Keratinocyte (primary cell): Measurements from ENCODE around the gene GABRB1. TPM values are rescaled to one million over a fixed set of nuclear protein-coding genes. Genes with fewer than 3 reads are reported as not detected.

Source experiments
- DNase-seq: peaks from one replicate; pipeline ENCODE4 v3.0.0-alpha.2; 2011; ENCODE audit warnings: low read depth, missing footprints, low spot score
- FAIRE-seq: peaks from 2 replicates; lab custom pipeline; 2011; peaks lifted over from hg19 to GRCh38; lab: Jason Lieb, UNC
- H2AFZ ChIP-seq: 2 replicates; pipeline ENCODE4 v1.6.0; 2012; ENCODE audit warnings: low read length, control low read depth, inconsistent platforms; ENCODE audit not compliant: control insufficient read depth
- H3K27ac ChIP-seq: 2 replicates; pipeline ENCODE4 v1.5.1; 2011; ENCODE audit warnings: low read length; ENCODE audit not compliant: control insufficient read depth, insufficient read depth
- H3K27me3 ChIP-seq: 3 replicates; pipeline ENCODE4 v1.6.0; 2011; ENCODE audit warnings: low read length; ENCODE audit not compliant: control insufficient read depth, insufficient read depth; ENCODE audit errors: extremely low read depth
- H3K36me3 ChIP-seq, 2 experiments: 2 replicates in 1 of 2; 3 replicates in 1 of 2; pipeline ENCODE4 v1.5.1; 2011; ENCODE audit warnings: low read length in 2 of 2, mild to moderate bottlenecking in 1 of 2; ENCODE audit not compliant: control insufficient read depth in 2 of 2, insufficient read depth in 2 of 2; ENCODE audit errors: extremely low read depth in 1 of 2
- H3K4me1 ChIP-seq: 3 replicates; pipeline ENCODE4 v1.5.1; 2011; ENCODE audit warnings: low read length; ENCODE audit not compliant: control insufficient read depth, insufficient read depth; ENCODE audit errors: extremely low read depth
- H3K4me2 ChIP-seq: 3 replicates; pipeline ENCODE4 v1.6.0; 2011; ENCODE audit warnings: low read depth, low read length; ENCODE audit not compliant: control insufficient read depth, insufficient read depth; ENCODE audit errors: extremely low read depth
- H3K4me3 ChIP-seq, 3 experiments: fragments of 200-600 bp in 1 of 3; sonication (generic) in 1 of 3; 2 replicates in 2 of 3; 3 replicates in 1 of 3; pipeline ENCODE4 v1.5.1; 2011 to 2016; ENCODE audit warnings: low read length in 3 of 3, mild to moderate bottlenecking in 3 of 3, control low read depth in 2 of 3, inconsistent platforms in 1 of 3, low read depth in 1 of 3, mixed read lengths in 1 of 3, mixed run types in 1 of 3, moderate library complexity in 1 of 3; ENCODE audit not compliant: control insufficient read depth in 2 of 3, insufficient read depth in 2 of 3; ENCODE audit errors: extremely low read depth in 1 of 3
- H3K79me2 ChIP-seq: 2 replicates; pipeline ENCODE4 v1.6.0; 2012; ENCODE audit warnings: low read length; ENCODE audit not compliant: control insufficient read depth, insufficient read depth
- H3K9ac ChIP-seq: 3 replicates; pipeline ENCODE4 v1.6.0; 2011; ENCODE audit warnings: low read length; ENCODE audit not compliant: control insufficient read depth, insufficient read depth; ENCODE audit errors: extremely low read depth
- H3K9me1 ChIP-seq: 3 replicates; pipeline ENCODE4 v1.6.0; 2011; ENCODE audit warnings: low read length; ENCODE audit not compliant: control insufficient read depth, insufficient read depth; ENCODE audit errors: extremely low read depth
- H3K9me3 ChIP-seq: 2 replicates; pipeline ENCODE4 v1.5.1; 2012; ENCODE audit warnings: low read depth, low read length; ENCODE audit not compliant: control insufficient read depth
- H4K20me1 ChIP-seq: 3 replicates; pipeline ENCODE4 v1.6.0; 2011; ENCODE audit warnings: low read length; ENCODE audit not compliant: control insufficient read depth, insufficient read depth; ENCODE audit errors: extremely low read depth
- CTCF ChIP-seq, 3 experiments: IDR thresholded peaks in 1 of 3; conservative IDR thresholded peaks in 1 of 3; optimal IDR thresholded peaks in 1 of 3; 2 replicates in 2 of 3; 3 replicates in 1 of 3; pipeline versions ENCODE3 to v1.5.1; 2011; ENCODE audit warnings: low read length in 3 of 3, mild to moderate bottlenecking in 3 of 3, moderate library complexity in 2 of 3, control low read depth in 1 of 3, inconsistent platforms in 1 of 3; ENCODE audit not compliant: insufficient read depth in 2 of 3; ENCODE audit errors: extremely low read depth in 1 of 3
- EZH2 ChIP-seq: IDR thresholded peaks from one replicate; pipeline ENCODE4 v1.6.1; 2012; ENCODE audit warnings: inconsistent platforms, mild to moderate bottlenecking, low read length, moderate library complexity
- dilution Hi-C: fragments of 300-500 bp; cut with MboI; formaldehyde crosslinking; loops from one replicate; pipeline ENCODE4 v1.7.0; 2020; ENCODE audit warnings: low sequenced_read_pairs; ENCODE audit not compliant: extremely low pct_ligation_motif_present
- polyA plus RNA-seq, 5 experiments: library from polyadenylated mRNA; depleted of rRNA in 3 of 5; stranded (reverse) in 3 of 5; stranded (forward) in 1 of 5; unstranded in 1 of 5; fragments of >200 nt; gene quantifications; 1 replicate in 1 of 5; 2 replicates in 3 of 5; 3 replicates in 1 of 5; pipeline versions ENCODE4 v1.2.1 to v1.2.3, GENCODE V29; 2011 to 2012; ENCODE audit warnings: missing spikeins in 2 of 5, low read depth in 1 of 5, low replicate concordance in 1 of 5

The GABRB1 gene
- polyA plus RNA-seq, 1 donor (not counting 4 experiments of a cell fraction or from before 2014, with no cell fraction given) = not detected

- DNase-seq (no peak), FAIRE-seq (no peak)
- Histone ChIP-seq H3K9me1 (no peaks in the 10 kb centered on the region), H3K36me3 (no peaks in the 10 kb centered on the region), H3K4me2 (no peak overlapping the region), H3K9ac (no peak overlapping the region), H3K27ac (no peak overlapping the region), H4K20me1 (no peaks in the 10 kb centered on the region), H3K79me2 (no peaks in the 10 kb centered on the region), H3K9me3 (no peaks in the 10 kb centered on the region), H3K27me3 (peaks cover 6% of the 10 kb centered on the region), H2AFZ (no peak overlapping the region), H3K4me3 (no peak overlapping the region), H3K4me1 (no peaks in the 10 kb centered on the region)
- dilution Hi-C loops = no loop called here
- TF ChIP-seq EZH2 = no peak
- peak in 2 of 3 experiments; percentile 28 to 38 for TF ChIP-seq CTCF (optimal IDR thresholded peaks at IDR 0.05 in 1 of 3, IDR thresholded peaks at IDR 0.05 in 1 of 3, conservative IDR thresholded peaks at IDR 0.05 in 1 of 3; ENCODE audit: extremely low read depth in 1 of 3, insufficient read depth in 2 of 3, low read length in 3 of 3)
These were observed 352.6 kb downstream of the GABRB1 start for GRCh38 chr4:47383829-47384427.

GRCh38 chr4:47386146-47386545 lies 354.8 kb downstream of the GABRB1 start:
- FAIRE-seq = no peak
- no peak overlapping the region for H3K4me2 ChIP-seq
- dilution Hi-C loops = no loop called here

More at GRCh38 chr4:47386146-47386545, 354.8 kb downstream of the GABRB1 start:
- Histone ChIP-seq H4K20me1 (no peaks in the 10 kb centered on the region), H3K9me3 (no peaks in the 10 kb centered on the region), H3K4me3 (no peak overlapping the region), H3K36me3 (no peaks in the 10 kb centered on the region), H3K79me2 (no peaks in the 10 kb centered on the region), H2AFZ (no peak overlapping the region), H3K9me1 (no peaks in the 10 kb centered on the region), H3K27me3 (peaks cover 6% of the 10 kb centered on the region), H3K9ac (no peak overlapping the region), H3K27ac (no peak overlapping the region), H3K4me1 (no peaks in the 10 kb centered on the region)
- DNase-seq = no peak
- TF ChIP-seq CTCF (optimal IDR thresholded peaks at IDR 0.05 in 1 of 3, IDR thresholded peaks at IDR 0.05 in 1 of 3, conservative IDR thresholded peaks at IDR 0.05 in 1 of 3; ENCODE audit: extremely low read depth in 1 of 3, insufficient read depth in 2 of 3, low read length in 3 of 3) (no peak), EZH2 (no peak)
